Upper lobe of right lung (tissue), 1 donor: ENCODE data around the gene APCDD1L. TPM values are rescaled to one million over a fixed set of nuclear protein-coding genes. Genes with fewer than 3 reads are reported as not detected.

Experiments
- ATAC-seq: fragments of 200-7000 bp; cut with Tn5 transposase; one replicate; pipeline ENCODE4 v1.9.1; 2020; ENCODE audit warnings: mild to moderate bottlenecking, moderate library complexity
- DNase-seq: peaks from one replicate; pipeline ENCODE4 v3.0.0-alpha.2; 2020
- H3K27ac ChIP-seq: fragments of 200-600 bp; one replicate; pipeline ENCODE4 v1.8.0; 2022
- H3K27me3 ChIP-seq: fragments of 200-600 bp; one replicate; pipeline ENCODE4 v1.8.0; 2022; ENCODE audit warnings: mild to moderate bottlenecking
- H3K36me3 ChIP-seq: fragments of 200-600 bp; one replicate; pipeline ENCODE4 v1.8.0; 2022
- H3K4me1 ChIP-seq: fragments of 200-600 bp; one replicate; pipeline ENCODE4 v1.8.0; 2022
- H3K4me3 ChIP-seq: fragments of 200-600 bp; one replicate; pipeline ENCODE4 v1.8.0; 2022; ENCODE audit warnings: mild to moderate bottlenecking
- H3K9me3 ChIP-seq: fragments of 200-600 bp; one replicate; pipeline ENCODE4 v1.8.0; 2022
- intact Hi-C: fragments of 100-400 bp; cut with DNase I; formaldehyde crosslinking; loops from one replicate; pipeline ENCODE4 v1.11.0; 2022
- total RNA-seq: library from RNA; stranded (reverse); fragmentation: NEBNext Ultra II Directional; extraction: Animal tissue kit (Norgen Biotek cat#: 25700); gene quantifications from one replicate; pipeline ENCODE4 v1.2.1, GENCODE V29; 2021
- TF ChIP-seq, protein P1 (sequence below): fragments of 200-600 bp; IDR thresholded peaks from one replicate; pipeline ENCODE4 v1.8.0; 2022; ENCODE audit warnings: antibody characterized with exemption
- donor health status: DM: no; HTN: yes; CAD: no; lungs with severe emphysema.

Gene APCDD1L
- total RNA-seq, 1 donor from 2014 or later: not detected

DNA sequence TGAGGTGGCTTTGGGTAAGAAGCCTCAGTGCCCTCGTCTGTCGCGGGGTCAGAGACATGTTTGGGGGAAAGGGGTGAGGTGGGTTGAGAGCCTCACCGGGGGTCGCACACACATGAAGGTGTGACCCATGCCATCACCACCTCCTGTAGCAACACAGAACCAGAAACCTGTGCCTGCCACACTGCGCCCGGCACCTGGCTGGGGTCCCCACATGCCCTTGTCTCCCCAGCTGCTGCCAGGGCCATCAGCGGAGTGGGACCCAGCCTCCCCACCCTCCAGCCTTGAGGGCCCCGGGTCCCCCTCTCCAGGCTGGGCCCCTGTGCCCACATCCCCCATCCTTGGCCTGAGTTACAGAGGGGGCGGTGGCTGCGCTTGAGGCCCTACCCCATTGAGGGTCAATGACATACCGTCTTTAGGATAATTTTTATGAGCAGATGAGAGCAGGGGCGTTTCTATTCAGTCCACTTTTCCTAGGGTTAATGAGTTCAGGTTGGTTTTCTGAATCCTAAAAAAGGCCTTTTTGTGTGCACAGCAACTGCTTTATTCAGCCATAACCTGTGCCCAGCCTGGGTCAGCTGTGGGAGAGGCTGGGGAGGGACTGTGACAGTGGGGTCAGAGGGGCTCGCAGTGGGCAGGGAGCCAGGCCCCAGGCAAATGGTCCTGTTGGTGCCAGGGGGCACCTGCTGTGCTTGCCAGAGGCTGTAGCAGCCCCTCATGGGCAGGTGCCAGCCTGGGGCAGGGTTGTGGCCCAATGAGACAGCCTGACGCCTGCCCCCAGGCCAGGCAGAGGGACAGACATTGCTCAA lies 19.4 kb downstream of the APCDD1L start:
- TF ChIP-seq, protein P1, sequence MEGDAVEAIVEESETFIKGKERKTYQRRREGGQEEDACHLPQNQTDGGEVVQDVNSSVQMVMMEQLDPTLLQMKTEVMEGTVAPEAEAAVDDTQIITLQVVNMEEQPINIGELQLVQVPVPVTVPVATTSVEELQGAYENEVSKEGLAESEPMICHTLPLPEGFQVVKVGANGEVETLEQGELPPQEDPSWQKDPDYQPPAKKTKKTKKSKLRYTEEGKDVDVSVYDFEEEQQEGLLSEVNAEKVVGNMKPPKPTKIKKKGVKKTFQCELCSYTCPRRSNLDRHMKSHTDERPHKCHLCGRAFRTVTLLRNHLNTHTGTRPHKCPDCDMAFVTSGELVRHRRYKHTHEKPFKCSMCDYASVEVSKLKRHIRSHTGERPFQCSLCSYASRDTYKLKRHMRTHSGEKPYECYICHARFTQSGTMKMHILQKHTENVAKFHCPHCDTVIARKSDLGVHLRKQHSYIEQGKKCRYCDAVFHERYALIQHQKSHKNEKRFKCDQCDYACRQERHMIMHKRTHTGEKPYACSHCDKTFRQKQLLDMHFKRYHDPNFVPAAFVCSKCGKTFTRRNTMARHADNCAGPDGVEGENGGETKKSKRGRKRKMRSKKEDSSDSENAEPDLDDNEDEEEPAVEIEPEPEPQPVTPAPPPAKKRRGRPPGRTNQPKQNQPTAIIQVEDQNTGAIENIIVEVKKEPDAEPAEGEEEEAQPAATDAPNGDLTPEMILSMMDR: no peak
- intact Hi-C loops: no loop called here
- Histone ChIP-seq H3K27me3 (no peaks in the 10 kb centered on the region), H3K4me1 (no peaks in the 10 kb centered on the region), H3K36me3 (no peaks in the 10 kb centered on the region), H3K27ac (no peak overlapping the region), H3K9me3 (no peaks in the 10 kb centered on the region), H3K4me3 (no peak overlapping the region)
- DNase-seq (no peak), ATAC-seq (no peak)

DNA sequence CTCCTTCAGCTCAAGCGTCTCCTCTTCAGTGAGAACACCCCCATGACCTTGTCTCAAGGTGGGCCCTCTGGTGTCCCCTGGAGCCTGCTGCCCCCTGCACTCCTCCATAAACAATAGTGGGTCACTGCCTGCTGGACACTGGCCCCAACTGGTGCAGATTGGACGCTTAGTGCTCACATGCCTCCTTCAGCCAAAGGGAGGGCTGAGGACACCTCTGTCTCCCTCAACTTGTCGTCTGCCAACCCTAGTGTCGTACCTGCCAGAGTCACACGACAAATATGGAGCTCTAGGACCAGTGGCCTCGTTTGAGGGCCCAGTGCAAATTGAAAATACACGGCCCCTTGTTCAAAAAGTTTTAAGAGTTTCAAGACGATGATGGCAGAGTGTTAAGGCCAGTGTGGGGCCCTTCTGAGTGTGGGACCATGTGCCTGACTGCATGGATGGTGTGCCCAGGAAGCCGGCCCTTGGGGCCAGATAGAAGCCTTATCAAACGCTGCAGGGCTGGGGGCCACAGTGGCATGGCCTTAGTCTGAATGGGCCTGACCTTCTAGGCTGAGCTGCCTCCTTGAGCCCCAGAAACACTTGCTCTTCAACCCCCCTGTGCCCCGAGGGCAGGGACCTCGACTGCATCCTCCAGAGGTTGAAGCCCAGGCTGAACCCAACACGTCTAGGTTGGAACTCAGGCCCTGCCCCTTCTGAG lies 20.1 kb downstream of the APCDD1L start:
- TF ChIP-seq, protein P1: no peak
- ATAC-seq (no peak), DNase-seq (no peak)
- Histone ChIP-seq H3K9me3 (no peaks in the 10 kb centered on the region), H3K27ac (no peak overlapping the region), H3K4me3 (no peak overlapping the region), H3K36me3 (no peaks in the 10 kb centered on the region), H3K27me3 (no peaks in the 10 kb centered on the region), H3K4me1 (no peaks in the 10 kb centered on the region)
- intact Hi-C loops: no loop called here

DNA sequence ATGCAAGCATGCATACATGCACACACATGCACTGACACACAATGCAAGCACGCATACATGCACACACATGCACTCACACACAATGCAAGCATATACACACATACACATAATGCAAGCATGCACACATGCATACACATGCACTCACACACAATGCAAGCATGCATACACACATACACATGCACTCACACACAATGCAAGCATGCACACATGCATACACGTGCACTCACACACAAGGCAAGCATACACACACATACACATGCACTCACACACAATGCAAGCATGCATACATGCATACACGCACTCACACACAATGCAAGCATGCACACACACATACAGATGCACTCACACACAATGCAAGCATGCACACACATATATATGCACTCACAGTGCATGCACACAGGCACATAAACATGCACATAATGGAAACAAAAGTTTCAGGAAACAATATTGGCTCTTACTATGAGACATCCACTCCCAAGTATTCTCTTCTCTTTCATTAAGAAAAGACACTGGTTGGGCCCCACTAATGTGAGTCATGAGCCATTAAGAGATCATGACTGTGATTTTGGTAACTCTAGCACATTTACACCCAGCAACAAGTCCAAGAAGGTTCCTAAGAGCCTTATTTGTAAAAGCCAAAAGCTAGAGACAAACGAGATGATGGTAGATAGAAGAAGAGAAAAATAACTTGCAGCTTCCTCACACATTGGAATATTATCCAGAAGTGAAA lies 22.2 kb downstream of the APCDD1L start:
- DNase-seq (no peak), ATAC-seq (no peak)
- intact Hi-C loops: no loop called here
- no peaks in the 10 kb centered on the region for H3K36me3 ChIP-seq
- H3K9me3 ChIP-seq: no peaks in the 10 kb centered on the region
- H3K27ac ChIP-seq: no peak overlapping the region
- TF ChIP-seq, protein P1: no peak
- no peak overlapping the region for H3K4me3 ChIP-seq
- no peaks in the 10 kb centered on the region for H3K4me1 ChIP-seq
- no peaks in the 10 kb centered on the region for H3K27me3 ChIP-seq

DNA sequence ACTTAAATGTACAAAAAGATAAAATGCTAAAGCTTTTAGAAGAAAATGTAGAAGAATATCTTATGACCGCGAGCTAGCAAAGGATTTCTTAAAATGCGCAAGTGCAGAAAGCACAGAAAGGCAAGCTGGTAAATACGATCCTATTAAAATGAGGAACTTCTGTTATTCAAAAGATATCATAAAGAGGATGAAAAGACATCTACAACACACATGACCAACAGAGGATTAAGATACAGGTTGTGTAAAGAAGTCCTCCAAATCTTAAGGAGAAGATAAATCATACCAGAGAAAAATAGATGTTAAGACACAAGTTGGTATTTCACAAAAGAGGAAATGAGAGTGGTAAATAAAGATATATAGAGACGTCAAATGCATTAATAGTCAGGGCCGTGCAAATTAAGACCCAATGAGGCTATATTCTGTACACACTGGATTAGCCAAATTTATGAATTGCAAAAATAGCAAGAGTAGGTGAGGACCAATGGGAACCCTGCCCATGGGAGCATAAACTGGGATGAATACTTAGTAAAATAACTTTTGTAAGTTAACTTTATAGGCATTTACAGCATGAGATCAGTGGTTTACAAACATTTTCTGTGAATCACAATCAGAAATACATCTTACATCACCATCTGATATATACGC lies 23.0 kb downstream of the APCDD1L start:
- ATAC-seq: no peak
- Histone ChIP-seq H3K9me3 (no peaks in the 10 kb centered on the region), H3K27ac (no peak overlapping the region), H3K36me3 (no peaks in the 10 kb centered on the region), H3K27me3 (no peaks in the 10 kb centered on the region), H3K4me3 (no peak overlapping the region), H3K4me1 (no peaks in the 10 kb centered on the region)
- TF ChIP-seq, protein P1: no peak
- intact Hi-C loops: no loop called here
- no peak for DNase-seq

DNA sequence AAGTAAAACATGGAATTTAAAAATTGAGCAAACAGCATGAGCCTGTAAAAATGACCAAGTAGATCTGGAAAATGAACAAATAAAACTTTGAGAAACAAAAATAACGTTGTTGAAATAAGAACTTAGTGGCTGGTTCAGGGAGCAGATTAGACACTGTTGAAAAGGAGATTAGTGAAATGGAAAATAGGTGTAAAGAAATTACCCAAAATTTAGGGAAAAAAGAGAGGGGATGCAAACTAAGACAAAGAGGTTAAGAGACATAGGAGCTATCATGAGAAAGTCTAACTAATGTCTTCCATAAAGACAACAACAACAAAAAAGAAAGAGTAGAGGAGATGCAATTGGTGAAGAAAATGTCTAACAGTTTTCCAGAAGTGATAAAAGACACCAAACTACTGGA lies 29.0 kb downstream of the APCDD1L start:
- ATAC-seq: no peak
- Histone ChIP-seq H3K4me1 (no peaks in the 10 kb centered on the region), H3K36me3 (no peaks in the 10 kb centered on the region), H3K9me3 (peaks cover 6% of the 10 kb centered on the region), H3K27me3 (no peaks in the 10 kb centered on the region), H3K27ac (no peak overlapping the region), H3K4me3 (no peak overlapping the region)
- DNase-seq: no peak
- TF ChIP-seq, protein P1: no peak
- intact Hi-C loops: no loop called here
